ACC112 (cell line): Measurements from ENCODE around the gene MTA1.

Experiments
- H2AFZ ChIP-seq: fragments of 200-600 bp; sonication (generic); one replicate; pipeline ENCODE4 v1.6.0; 2017; ENCODE audit warnings: antibody characterized with exemption, low read length; ENCODE audit not compliant: unreplicated experiment
- H3K27ac ChIP-seq: fragments of 200-600 bp; sonication (generic); 2 replicates; pipeline ENCODE4 v1.5.1; 2014; ENCODE audit warnings: low read depth, mild to moderate bottlenecking, antibody characterized with exemption, low read length, moderate library complexity
- H3K27me3 ChIP-seq: fragments of 200-600 bp; sonication (generic); 2 replicates; pipeline ENCODE4 v1.6.1; 2014; ENCODE audit warnings: mild to moderate bottlenecking, antibody characterized with exemption, low read length, moderate library complexity, mixed read lengths; ENCODE audit not compliant: insufficient read depth
- H3K36me3 ChIP-seq: fragments of 200-600 bp; sonication (generic); 2 replicates; pipeline ENCODE4 v1.6.1; 2016; ENCODE audit warnings: mild to moderate bottlenecking, antibody characterized with exemption, low read length, moderate library complexity, mixed read lengths; ENCODE audit not compliant: insufficient read depth
- H3K4me1 ChIP-seq: fragments of 200-600 bp; sonication (generic); one replicate; pipeline ENCODE4 v1.6.1; 2016; ENCODE audit warnings: low read length, mixed read lengths; ENCODE audit not compliant: insufficient read depth, unreplicated experiment, control insufficient read depth
- H3K4me3 ChIP-seq: fragments of 200-600 bp; sonication (generic); 2 replicates; pipeline ENCODE4 v1.5.1; 2014; ENCODE audit warnings: mild to moderate bottlenecking, low read depth, low read length
- H3K79me2 ChIP-seq: fragments of 200-600 bp; sonication (generic); one replicate; pipeline ENCODE4 v1.6.0; 2016; ENCODE audit warnings: low read length; ENCODE audit not compliant: control insufficient read depth, unreplicated experiment, insufficient read depth

MTA1 gene

GRCh38 chr14:105473033-105473676 is 53.5 kb downstream of the MTA1 start:
- Histone ChIP-seq H3K27me3 (no peaks in the 10 kb centered on the region), H3K27ac (peak overlapping the region; percentile 54; the same call in 1 of the 2 replicates), H3K4me3 (peak overlapping the region; percentile 79; the same call in 1 of the 2 replicates), H3K36me3 (no peaks in the 10 kb centered on the region), H3K4me1 (peaks cover 26% of the 10 kb centered on the region), H2AFZ (no peak overlapping the region), H3K79me2 (peaks cover 11% of the 10 kb centered on the region)

GRCh38 chr14:105473677-105474482 is 54.3 kb downstream of the MTA1 start:
- Histone ChIP-seq H2AFZ (peak overlapping the region; percentile 39), H3K4me1 (peaks cover 26% of the 10 kb centered on the region), H3K79me2 (peaks cover 11% of the 10 kb centered on the region), H3K27ac (peak overlapping the region; percentile 94), H3K27me3 (no peaks in the 10 kb centered on the region), H3K36me3 (no peaks in the 10 kb centered on the region), H3K4me3 (peak overlapping the region; percentile 79)

GRCh38 chr14:105474483-105475268 is 55.0 kb downstream of the MTA1 start, which contains the start of gene CRIP2:
CRIP2 (plus strand) TSS chr14:105474821; CDS start chr14:105474863, 42 bp downstream.
- Histone ChIP-seq H3K4me3 (peak within 1 kb of the TSS; percentile 82), H3K36me3 (no peaks in the 10 kb centered on the region), H3K27me3 (no peaks in the 10 kb centered on the region), H3K79me2 (peaks cover 11% of the 10 kb centered on the region), H3K4me1 (peaks cover 26% of the 10 kb centered on the region), H3K27ac (peak within 1 kb of the TSS; percentile 94), H2AFZ (peak within 1 kb of the TSS; percentile 39)

GRCh38 chr14:105475269-105476096 is 55.9 kb downstream of the MTA1 start:
- Histone ChIP-seq H3K4me3 (peak overlapping the region; percentile 82), H3K27me3 (no peaks in the 10 kb centered on the region), H3K4me1 (peaks cover 29% of the 10 kb centered on the region), H3K36me3 (no peaks in the 10 kb centered on the region), H3K27ac (peak overlapping the region; percentile 78), H3K79me2 (peaks cover 11% of the 10 kb centered on the region), H2AFZ (peak overlapping the region; percentile 35)

- peak overlapping the region; percentile 82 for H3K4me3 ChIP-seq
- peak overlapping the region; percentile 78 for H3K27ac ChIP-seq
- peaks cover 11% of the 10 kb centered on the region for H3K79me2 ChIP-seq
- no peak overlapping the region for H2AFZ ChIP-seq
- H3K27me3 ChIP-seq: no peaks in the 10 kb centered on the region
- no peaks in the 10 kb centered on the region for H3K36me3 ChIP-seq
- peaks cover 36% of the 10 kb centered on the region for H3K4me1 ChIP-seq
Measured at GRCh38 chr14:105476097-105476830, 56.6 kb downstream of the MTA1 start.

DNA sequence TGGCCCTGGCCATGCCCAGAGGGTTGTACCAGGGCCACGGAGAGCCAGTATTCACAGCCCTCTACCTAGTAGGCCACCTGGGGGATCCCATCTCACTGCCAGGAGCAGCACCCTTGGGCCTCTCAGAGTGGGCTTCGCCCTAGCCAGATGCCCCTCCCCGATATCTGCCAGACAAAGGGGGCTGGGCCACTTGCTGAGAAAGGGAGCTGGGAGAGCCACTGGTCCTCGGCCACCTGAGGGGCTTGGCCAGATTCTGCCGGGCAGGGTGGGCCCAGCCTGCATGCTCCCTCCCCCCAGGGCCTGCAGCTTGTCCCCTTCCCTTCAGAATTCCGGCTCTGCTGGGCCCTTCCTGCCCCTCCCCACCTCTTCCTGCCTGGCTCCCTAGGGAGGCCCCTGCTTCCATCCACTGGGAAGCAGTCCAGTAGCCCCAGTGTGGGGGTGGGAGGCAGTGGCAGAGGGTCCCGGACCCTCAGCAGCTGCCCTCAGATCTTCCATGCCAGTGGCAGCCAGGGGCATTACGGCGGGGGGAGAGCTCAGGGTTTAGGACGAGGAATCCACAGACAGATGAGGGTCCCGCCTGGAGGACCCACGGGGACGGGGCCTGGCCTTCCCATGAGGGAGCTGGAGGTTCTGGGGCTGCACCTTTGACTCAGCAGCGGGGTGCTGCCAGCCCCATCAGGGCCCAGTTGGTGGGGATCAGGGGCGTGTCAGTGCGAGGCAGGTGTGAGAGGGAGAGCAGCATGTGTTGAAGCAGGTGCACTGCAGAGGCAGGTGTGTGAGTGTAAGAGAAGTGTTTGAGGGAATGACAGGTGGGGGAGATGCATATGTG is 57.4 kb downstream of the MTA1 start:
- Histone ChIP-seq H3K27me3 (no peaks in the 10 kb centered on the region), H3K4me3 (peak overlapping the region; percentile 82), H3K4me1 (peaks cover 39% of the 10 kb centered on the region)

GRCh38 chr14:105477660-105478397 is 58.2 kb downstream of the MTA1 start:
- no peaks in the 10 kb centered on the region for H3K36me3 ChIP-seq
- H2AFZ ChIP-seq: no peak overlapping the region
- H3K79me2 ChIP-seq: peaks cover 11% of the 10 kb centered on the region
- no peaks in the 10 kb centered on the region for H3K27me3 ChIP-seq
- peaks cover 41% of the 10 kb centered on the region for H3K4me1 ChIP-seq
- H3K27ac ChIP-seq: no peak overlapping the region
- H3K4me3 ChIP-seq: no peak overlapping the region; the same call in 1 of the 2 replicates

More for the DNA sequence above, 57.4 kb downstream of the MTA1 start:
- Histone ChIP-seq H3K27ac (peak overlapping the region; percentile 78; the same call in 1 of the 2 replicates), H3K36me3 (no peaks in the 10 kb centered on the region), H3K79me2 (peaks cover 11% of the 10 kb centered on the region), H2AFZ (no peak overlapping the region)

DNA sequence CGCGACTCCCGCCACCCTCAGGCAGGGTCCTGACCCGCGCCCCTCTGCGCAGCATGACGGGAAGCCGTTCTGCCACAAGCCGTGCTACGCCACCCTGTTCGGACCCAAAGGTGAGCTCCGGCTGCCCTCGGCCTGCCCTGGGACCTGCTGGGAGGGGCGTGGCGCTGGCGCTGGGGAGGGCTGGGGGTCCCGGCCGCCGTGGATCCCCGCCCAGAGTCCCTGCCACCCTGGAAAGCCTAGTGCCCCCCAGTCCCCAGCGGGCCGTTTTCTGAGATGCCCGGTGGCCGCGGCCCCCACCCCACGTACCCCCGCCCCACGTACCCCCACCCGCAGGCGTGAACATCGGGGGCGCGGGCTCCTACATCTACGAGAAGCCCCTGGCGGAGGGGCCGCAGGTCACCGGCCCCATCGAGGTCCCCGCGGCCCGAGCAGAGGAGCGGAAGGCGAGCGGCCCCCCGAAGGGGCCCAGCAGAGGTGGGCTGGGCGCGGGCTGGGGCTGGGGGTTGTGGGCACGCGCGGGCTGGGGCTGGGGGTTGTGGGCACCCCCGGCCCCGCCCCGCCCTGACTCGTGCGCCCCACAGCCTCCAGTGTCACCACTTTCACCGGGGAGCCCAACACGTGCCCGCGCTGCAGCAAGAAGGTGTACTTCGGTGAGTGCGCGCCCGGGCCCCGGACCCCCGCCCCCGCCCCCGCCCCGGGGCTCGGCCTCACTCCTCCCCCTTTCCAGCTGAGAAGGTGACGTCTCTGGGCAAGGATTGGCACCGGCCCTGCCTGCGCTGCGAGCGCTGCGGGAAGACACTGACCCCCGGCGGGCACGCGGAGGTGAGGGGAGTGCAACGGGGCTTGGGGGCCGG is 59.0 kb downstream of the MTA1 start:
- Histone ChIP-seq H3K36me3 (no peaks in the 10 kb centered on the region), H3K79me2 (peaks cover 11% of the 10 kb centered on the region), H3K4me1 (peaks cover 43% of the 10 kb centered on the region), H2AFZ (no peak overlapping the region), H3K27me3 (no peaks in the 10 kb centered on the region), H3K27ac (no peak overlapping the region), H3K4me3 (no peak overlapping the region)
